HEK293 (cell line): ENCODE measurements around the gene TMEM72.

Experiments
- CTCF ChIA-PET: fragments of 350-600 bp; formaldehyde crosslinking; extraction: SDS; loops from one replicate; lab custom pipeline; 2021; ENCODE audit warnings: antibody characterized with exemption; lab: Yijun Ruan, JAX
- POLR2A ChIA-PET: fragments of 300-600 bp; formaldehyde crosslinking; extraction: SDS; loops from one replicate; lab custom pipeline; 2020; ENCODE audit warnings: antibody characterized with exemption, inconsistent platforms; lab: Yijun Ruan, JAX
- H3K27ac ChIP-seq: fragments of 200-500 bp; sonication (Bioruptor generic); 2 replicates; pipeline ENCODE4 v1.5.1; 2014; ENCODE audit warnings: low read depth, low read length, control low read depth, inconsistent platforms; ENCODE audit errors: extremely low read depth
- H3K36me3 ChIP-seq, 2 experiments: fragments of 200-500 bp in 1 of 2; sonication (Bioruptor generic) in 1 of 2; 1 replicate in 1 of 2; 2 replicates in 1 of 2; pipeline ENCODE4 v1.5.1; 2014 to 2017; ENCODE audit warnings: inconsistent platforms in 2 of 2, low read length in 2 of 2; ENCODE audit not compliant: control insufficient read depth in 2 of 2, insufficient read depth in 1 of 2
- H3K4me1 ChIP-seq: fragments of 200-500 bp; sonication (Bioruptor generic); 2 replicates; pipeline ENCODE4 v1.5.1; 2014; ENCODE audit warnings: mild to moderate bottlenecking, low read length, inconsistent platforms; ENCODE audit not compliant: control insufficient read depth, insufficient read depth
- H3K4me3 ChIP-seq: 2 replicates; pipeline ENCODE4 v1.5.1; 2011; ENCODE audit warnings: low read depth, mild to moderate bottlenecking, control low read depth, low read length, moderate library complexity
- H3K9me3 ChIP-seq: fragments of 200-500 bp; sonication (Bioruptor generic); 2 replicates; pipeline ENCODE4 v1.5.1; 2014; ENCODE audit warnings: low read depth, low read length, inconsistent platforms; ENCODE audit not compliant: control insufficient read depth, insufficient read depth
- IKZF3 ChIP-seq: fragments of 450-650 bp; IDR thresholded peaks from 2 replicates; pipeline ENCODE4 v1.5.0; 2018; ENCODE audit warnings: missing biosample characterization, mild to moderate bottlenecking, missing genetic modification characterization, moderate library complexity
- MYNN ChIP-seq: fragments of 450-650 bp; formaldehyde crosslinking; IDR thresholded peaks from 2 replicates; pipeline ENCODE4 v1.5.1; 2016; ENCODE audit warnings: missing biosample characterization, missing genetic modification characterization, borderline replicate concordance
- PRDM1 ChIP-seq: fragments of 450-650 bp; formaldehyde crosslinking; IDR thresholded peaks from 2 replicates; pipeline ENCODE4; 2016; ENCODE audit warnings: missing biosample characterization, missing genetic modification characterization
- RBAK ChIP-seq: fragments of 450-650 bp; formaldehyde crosslinking; IDR thresholded peaks from 2 replicates; pipeline ENCODE4 v1.5.1; 2016; ENCODE audit warnings: missing biosample characterization, missing genetic modification characterization
- YY2 ChIP-seq: fragments of 450-650 bp; formaldehyde crosslinking; IDR thresholded peaks from 2 replicates; pipeline ENCODE4 v1.5.1; 2016; ENCODE audit warnings: missing biosample characterization, missing genetic modification characterization
- ZBTB21 ChIP-seq: fragments of 450-650 bp; formaldehyde crosslinking; IDR thresholded peaks from 2 replicates; pipeline ENCODE4 v1.5.1; 2017; ENCODE audit warnings: missing biosample characterization, missing genetic modification characterization
- ZNF140 ChIP-seq: fragments of 450-650 bp; formaldehyde crosslinking; IDR thresholded peaks from 2 replicates; pipeline ENCODE4 v1.5.1; 2016; ENCODE audit warnings: missing biosample characterization, missing genetic modification characterization
- ZNF449 ChIP-seq: fragments of 450-650 bp; formaldehyde crosslinking; IDR thresholded peaks from 2 replicates; pipeline ENCODE4 v1.5.1; 2017; ENCODE audit warnings: missing biosample characterization, mild to moderate bottlenecking, missing genetic modification characterization, moderate library complexity
- ZNF555 ChIP-seq: fragments of 450-650 bp; formaldehyde crosslinking; conservative IDR thresholded peaks from 2 replicates; pipeline ENCODE4 v1.5.1; 2017; ENCODE audit warnings: missing biosample characterization, mild to moderate bottlenecking, missing genetic modification characterization, inconsistent platforms
- ZNF571 ChIP-seq: fragments of 450-650 bp; formaldehyde crosslinking; IDR thresholded peaks from 2 replicates; pipeline ENCODE4 v1.5.0; 2017; ENCODE audit warnings: missing biosample characterization, missing genetic modification characterization
- ZNF596 ChIP-seq: fragments of 450-650 bp; IDR thresholded peaks from 2 replicates; pipeline ENCODE4 v1.5.0; 2018; ENCODE audit warnings: missing biosample characterization, mild to moderate bottlenecking, missing genetic modification characterization, moderate library complexity
- ZNF629 ChIP-seq: fragments of 450-650 bp; formaldehyde crosslinking; IDR thresholded peaks from 2 replicates; pipeline ENCODE4 v1.5.1; 2017; ENCODE audit warnings: missing biosample characterization, missing genetic modification characterization
- ZNF776 ChIP-seq: fragments of 450-650 bp; formaldehyde crosslinking; IDR thresholded peaks from 2 replicates; pipeline ENCODE4 v1.5.0; 2017; ENCODE audit warnings: missing biosample characterization, missing genetic modification characterization, borderline replicate concordance
- ZNF777 ChIP-seq: fragments of 450-650 bp; formaldehyde crosslinking; IDR thresholded peaks from 2 replicates; pipeline ENCODE4 v1.5.1; 2017; ENCODE audit warnings: missing biosample characterization, missing genetic modification characterization, borderline replicate concordance
- ZNF785 ChIP-seq: fragments of 450-650 bp; formaldehyde crosslinking; IDR thresholded peaks from 2 replicates; pipeline ENCODE4 v1.5.1; 2016; ENCODE audit warnings: missing biosample characterization, missing genetic modification characterization
- TF ChIP-seq, protein P1 (sequence below): fragments of 450-650 bp; formaldehyde crosslinking; IDR thresholded peaks from 2 replicates; pipeline ENCODE4 v1.5.1; 2016; ENCODE audit warnings: missing biosample characterization, missing genetic modification characterization
- TF ChIP-seq, protein P2 (sequence below): fragments of 450-650 bp; formaldehyde crosslinking; conservative IDR thresholded peaks from 2 replicates; pipeline ENCODE4 v1.5.1; 2016; ENCODE audit warnings: low read depth, missing biosample characterization, missing genetic modification characterization
- TF ChIP-seq, protein P3 (sequence below): fragments of 450-650 bp; formaldehyde crosslinking; IDR thresholded peaks from 2 replicates; pipeline ENCODE4 v1.5.1; 2016; ENCODE audit warnings: missing biosample characterization, missing genetic modification characterization

TMEM72 gene

DNA sequence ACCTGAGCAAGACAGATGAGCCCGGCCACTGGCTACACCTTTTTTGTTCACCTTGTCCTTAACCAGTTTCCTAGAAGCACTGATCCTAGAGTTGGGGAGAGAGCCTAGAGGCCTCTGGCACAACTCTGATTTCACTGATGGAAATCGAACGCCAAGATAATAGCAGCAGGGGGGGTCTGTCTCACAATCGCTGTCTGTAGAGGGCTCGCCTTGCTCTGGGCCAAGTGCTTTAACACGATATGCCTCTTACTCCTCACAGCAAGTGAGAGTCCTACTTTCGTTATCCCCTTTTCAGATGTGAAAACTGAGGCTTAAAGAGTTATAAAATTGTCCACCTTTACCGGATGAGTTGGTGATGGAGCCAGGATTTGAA, 48.9 kb downstream of the TMEM72 start:
- peaks cover 10% of the 10 kb centered on the region; the same call in 1 of the 2 replicates for H3K4me1 ChIP-seq
- ChIA-PET CTCF (no interaction called here), POLR2A (interaction anchor here (1.0 kb wide), 1 partner anchor 19 kb away, joined by 4 read pairs; the partner anchor contains the start of gene DEPP1)
- no peaks in the 10 kb centered on the region for H3K9me3 ChIP-seq
- H3K36me3 ChIP-seq = no peaks in the 10 kb centered on the region
- peak; percentile 38; the same call in 1 of the 2 replicates for TF ChIP-seq PRDM1 (tag by site-specific recombination)
- no peak for TF ChIP-seq ZNF776 (tag by site-specific recombination)
- H3K27ac ChIP-seq = no peak overlapping the region; the same call in 1 of the 2 replicates
- H3K4me3 ChIP-seq = no peak overlapping the region

DNA sequence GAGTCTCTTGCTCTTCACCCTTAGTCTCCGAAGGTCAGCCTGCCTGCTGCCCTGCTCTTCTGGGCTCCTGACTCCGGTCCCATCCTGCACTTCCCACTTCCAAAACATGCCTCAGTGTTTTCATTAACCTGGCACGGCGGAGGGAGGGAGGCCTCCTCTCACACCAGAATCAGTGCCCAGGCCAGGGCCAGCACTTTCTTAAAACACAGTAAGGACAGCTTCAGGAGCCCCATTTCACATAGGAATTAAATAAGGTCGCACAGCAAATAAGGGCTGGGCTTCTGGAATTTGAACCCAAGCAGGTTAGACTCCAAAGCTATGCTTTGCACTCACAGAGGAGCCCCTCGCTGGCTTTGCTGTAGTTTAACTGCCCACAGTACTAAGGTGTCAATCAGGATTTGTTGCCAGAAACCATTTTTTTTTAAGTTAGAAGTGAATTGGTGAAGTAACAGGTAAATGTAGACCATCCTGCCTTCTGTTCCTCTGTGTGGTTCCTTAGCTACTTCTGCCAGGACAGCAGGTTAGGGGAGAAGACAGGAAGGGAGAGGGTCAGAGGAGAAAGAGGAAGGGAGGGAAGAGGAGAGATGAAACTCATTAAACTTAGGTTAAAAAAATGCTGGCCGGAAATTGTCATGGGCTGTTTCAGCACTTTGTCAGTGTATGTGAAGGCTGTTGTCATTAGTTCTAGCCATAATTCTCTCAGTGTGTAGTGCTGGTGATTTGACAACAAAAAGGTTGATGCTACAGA, 49.5 kb downstream of the TMEM72 start:
- no peak for TF ChIP-seq RBAK
- TF ChIP-seq ZNF140 (tag by site-specific recombination) = no peak
- no peak for TF ChIP-seq MYNN (tag by site-specific recombination)
- TF ChIP-seq ZNF571 (tag by site-specific recombination) = no peak
- TF ChIP-seq ZNF449 (tag by site-specific recombination) = no peak
- no peak for TF ChIP-seq ZNF596
- TF ChIP-seq ZNF785 (tag by site-specific recombination) = no peak
- TF ChIP-seq, protein P1, sequence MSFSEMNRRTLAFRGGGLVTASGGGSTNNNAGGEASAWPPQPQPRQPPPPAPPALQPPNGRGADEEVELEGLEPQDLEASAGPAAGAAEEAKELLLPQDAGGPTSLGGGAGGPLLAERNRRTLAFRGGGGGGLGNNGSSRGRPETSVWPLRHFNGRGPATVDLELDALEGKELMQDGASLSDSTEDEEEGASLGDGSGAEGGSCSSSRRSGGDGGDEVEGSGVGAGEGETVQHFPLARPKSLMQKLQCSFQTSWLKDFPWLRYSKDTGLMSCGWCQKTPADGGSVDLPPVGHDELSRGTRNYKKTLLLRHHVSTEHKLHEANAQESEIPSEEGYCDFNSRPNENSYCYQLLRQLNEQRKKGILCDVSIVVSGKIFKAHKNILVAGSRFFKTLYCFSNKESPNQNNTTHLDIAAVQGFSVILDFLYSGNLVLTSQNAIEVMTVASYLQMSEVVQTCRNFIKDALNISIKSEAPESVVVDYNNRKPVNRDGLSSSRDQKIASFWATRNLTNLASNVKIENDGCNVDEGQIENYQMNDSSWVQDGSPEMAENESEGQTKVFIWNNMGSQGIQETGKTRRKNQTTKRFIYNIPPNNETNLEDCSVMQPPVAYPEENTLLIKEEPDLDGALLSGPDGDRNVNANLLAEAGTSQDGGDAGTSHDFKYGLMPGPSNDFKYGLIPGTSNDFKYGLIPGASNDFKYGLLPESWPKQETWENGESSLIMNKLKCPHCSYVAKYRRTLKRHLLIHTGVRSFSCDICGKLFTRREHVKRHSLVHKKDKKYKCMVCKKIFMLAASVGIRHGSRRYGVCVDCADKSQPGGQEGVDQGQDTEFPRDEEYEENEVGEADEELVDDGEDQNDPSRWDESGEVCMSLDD = no peak
- no peak for TF ChIP-seq YY2 (tag by site-specific recombination)
- no peak for TF ChIP-seq ZNF777 (tag by site-specific recombination)
- no peak for TF ChIP-seq ZBTB21
- no peak for TF ChIP-seq ZNF629
- TF ChIP-seq, protein P2, sequence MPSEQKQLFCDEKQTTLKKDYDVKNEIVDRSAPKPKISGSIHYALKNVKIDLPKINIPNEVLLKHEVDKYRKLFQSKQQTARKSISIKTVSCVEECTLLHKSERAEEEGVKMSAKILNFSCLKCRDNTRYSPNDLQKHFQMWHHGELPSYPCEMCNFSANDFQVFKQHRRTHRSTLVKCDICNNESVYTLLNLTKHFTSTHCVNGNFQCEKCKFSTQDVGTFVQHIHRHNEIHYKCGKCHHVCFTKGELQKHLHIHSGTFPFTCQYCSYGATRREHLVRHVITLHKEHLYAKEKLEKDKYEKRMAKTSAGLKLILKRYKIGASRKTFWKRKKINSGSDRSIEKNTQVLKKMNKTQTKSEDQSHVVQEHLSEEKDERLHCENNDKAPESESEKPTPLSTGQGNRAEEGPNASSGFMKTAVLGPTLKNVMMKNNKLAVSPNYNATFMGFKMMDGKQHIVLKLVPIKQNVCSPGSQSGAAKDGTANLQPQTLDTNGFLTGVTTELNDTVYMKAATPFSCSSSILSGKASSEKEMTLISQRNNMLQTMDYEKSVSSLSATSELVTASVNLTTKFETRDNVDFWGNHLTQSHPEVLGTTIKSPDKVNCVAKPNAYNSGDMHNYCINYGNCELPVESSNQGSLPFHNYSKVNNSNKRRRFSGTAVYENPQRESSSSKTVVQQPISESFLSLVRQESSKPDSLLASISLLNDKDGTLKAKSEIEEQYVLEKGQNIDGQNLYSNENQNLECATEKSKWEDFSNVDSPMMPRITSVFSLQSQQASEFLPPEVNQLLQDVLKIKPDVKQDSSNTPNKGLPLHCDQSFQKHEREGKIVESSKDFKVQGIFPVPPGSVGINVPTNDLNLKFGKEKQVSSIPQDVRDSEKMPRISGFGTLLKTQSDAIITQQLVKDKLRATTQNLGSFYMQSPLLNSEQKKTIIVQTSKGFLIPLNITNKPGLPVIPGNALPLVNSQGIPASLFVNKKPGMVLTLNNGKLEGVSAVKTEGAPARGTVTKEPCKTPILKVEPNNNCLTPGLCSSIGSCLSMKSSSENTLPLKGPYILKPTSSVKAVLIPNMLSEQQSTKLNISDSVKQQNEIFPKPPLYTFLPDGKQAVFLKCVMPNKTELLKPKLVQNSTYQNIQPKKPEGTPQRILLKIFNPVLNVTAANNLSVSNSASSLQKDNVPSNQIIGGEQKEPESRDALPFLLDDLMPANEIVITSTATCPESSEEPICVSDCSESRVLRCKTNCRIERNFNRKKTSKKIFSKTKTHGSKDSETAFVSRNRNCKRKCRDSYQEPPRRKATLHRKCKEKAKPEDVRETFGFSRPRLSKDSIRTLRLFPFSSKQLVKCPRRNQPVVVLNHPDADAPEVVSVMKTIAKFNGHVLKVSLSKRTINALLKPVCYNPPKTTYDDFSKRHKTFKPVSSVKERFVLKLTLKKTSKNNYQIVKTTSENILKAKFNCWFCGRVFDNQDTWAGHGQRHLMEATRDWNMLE (tag by site-specific recombination) = no peak
- TF ChIP-seq ZNF555 (tag by site-specific recombination) = no peak
- TF ChIP-seq, protein P3, sequence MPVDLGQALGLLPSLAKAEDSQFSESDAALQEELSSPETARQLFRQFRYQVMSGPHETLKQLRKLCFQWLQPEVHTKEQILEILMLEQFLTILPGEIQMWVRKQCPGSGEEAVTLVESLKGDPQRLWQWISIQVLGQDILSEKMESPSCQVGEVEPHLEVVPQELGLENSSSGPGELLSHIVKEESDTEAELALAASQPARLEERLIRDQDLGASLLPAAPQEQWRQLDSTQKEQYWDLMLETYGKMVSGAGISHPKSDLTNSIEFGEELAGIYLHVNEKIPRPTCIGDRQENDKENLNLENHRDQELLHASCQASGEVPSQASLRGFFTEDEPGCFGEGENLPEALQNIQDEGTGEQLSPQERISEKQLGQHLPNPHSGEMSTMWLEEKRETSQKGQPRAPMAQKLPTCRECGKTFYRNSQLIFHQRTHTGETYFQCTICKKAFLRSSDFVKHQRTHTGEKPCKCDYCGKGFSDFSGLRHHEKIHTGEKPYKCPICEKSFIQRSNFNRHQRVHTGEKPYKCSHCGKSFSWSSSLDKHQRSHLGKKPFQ (tag by site-specific recombination) = no peak
- TF ChIP-seq IKZF3 (tag by site-specific recombination) = no peak
- H3K27ac ChIP-seq = no peak overlapping the region
- ChIA-PET POLR2A (no interaction called here), CTCF (interaction anchor here (0.6 kb wide), 1 partner anchor 350 kb away, joined by 5 read pairs; no protein-coding TSS in a partner anchor)
- no peaks in the 10 kb centered on the region for H3K36me3 ChIP-seq
- no peak overlapping the region for H3K4me3 ChIP-seq
- peaks cover 10% of the 10 kb centered on the region; the same call in 1 of the 2 replicates for H3K4me1 ChIP-seq
- H3K9me3 ChIP-seq = no peaks in the 10 kb centered on the region
